ENCODE data around the gene FSTL3.

The FSTL3 gene

DNA sequence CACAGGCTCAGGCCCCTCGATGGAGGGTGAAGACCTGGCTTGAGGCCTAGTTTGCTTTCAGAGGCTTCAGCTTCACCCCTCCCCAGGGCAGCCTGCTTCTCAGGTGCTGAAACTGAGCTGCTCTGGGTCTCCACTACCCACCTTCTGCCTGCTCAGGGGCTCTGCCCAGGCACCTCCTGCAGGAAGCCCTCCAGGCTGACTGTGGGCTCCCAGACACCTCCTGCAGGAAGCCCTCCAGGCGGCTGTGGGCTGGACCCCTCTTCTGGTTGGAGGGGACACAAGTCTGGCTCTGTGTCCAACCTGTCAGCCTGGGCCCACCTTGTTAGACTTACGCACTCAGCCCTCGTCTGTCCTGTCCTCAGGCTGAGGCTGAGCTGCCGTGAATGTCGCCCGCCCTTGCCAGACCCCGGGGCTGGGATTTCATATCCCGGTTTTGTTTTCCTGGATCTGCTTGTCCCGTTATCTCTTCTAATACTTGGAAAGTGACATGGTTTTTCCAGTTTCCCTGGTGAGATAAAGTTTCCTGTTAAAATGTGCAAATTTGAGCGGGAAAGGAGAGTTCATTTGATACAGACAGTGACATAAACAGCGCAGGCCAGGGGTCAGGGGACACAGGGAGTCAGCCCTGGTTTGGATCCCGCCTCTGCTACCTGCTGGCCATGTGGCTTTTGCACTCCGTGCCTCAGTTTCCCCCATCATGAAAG, 53.9 kb downstream of the FSTL3 start:
- no peak for DNase-seq

- no peak for DNase-seq
Measured at GRCh38 chr19:731000-731399, 54.8 kb downstream of the FSTL3 start.

DNA sequence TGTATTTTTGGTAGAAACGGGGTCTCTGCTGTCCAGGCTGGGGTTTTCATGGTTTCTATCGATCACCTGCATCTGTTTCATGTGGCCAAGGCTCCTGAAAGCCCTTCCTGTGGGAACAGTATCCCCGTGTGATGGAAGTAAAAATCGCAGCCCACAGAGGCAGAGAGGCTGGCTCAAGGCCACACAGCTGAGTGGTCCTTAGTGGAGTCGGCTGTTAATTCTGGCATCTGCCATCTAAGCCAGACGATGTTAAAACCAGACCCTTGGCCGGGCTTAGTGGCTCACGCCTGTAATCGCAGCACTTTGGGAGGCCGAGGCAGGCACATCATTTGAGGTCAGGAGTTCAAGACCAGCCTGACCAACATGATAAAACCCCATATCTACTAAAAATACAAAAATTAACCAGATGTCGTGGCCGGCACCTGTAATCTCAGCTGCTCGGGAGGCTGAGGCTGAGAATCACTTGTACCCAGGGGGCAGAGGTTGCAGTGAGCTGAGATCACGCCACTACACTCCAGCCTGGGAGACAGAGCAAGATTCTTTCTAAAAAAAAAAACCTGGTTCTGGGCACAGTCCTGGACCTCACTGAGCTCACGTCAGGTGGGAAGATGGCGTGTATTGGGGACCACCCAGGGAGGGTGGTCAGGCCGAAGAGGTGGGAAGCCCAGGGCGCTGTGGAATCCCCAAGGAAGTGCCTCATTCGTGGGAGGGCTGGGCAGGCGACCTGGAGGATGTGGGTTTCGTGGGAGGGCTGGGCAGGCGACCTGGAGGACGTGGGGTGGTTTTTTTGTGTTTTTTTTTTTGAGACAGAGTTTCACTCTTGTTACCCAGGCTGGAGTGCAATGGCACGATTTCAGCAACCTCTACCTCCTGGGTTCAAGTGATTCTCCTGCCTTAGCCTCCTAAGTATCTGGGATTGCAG, 56.2 kb downstream of the FSTL3 start:
- DNase-seq = no peak

Data from amygdala (tissue), 56 donors.